ENCODE results near the gene SRCIN1. TPM values are rescaled to one million over a fixed set of nuclear protein-coding genes. Genes with fewer than 3 reads are reported as not detected.

SRCIN1 gene
- polyA plus RNA-seq, 4 donors: 0.45 to 9.6 (median 0.99) TPM

- Histone ChIP-seq H3K4me1 (ENCODE audit: control insufficient read depth in 3 of 3, insufficient read depth in 2 of 3, low read depth in 1 of 3, low read length in 2 of 3) (peaks cover 0 to 29% (median 3%) of the 10 kb centered on the region in 3 donors), H3K27me3 (ENCODE audit: control insufficient read depth in 3 of 3, insufficient read depth in 3 of 3, low read length in 3 of 3) (peaks cover 0 to 15% (median 14%) of the 10 kb centered on the region in 3 donors), H3K36me3 (ENCODE audit: control insufficient read depth in 3 of 3, insufficient read depth in 2 of 3, low read depth in 1 of 3, low read length in 3 of 3) (no peaks in the 10 kb centered on the region), H3K9me3 (ENCODE audit: control insufficient read depth in 2 of 2, insufficient read depth in 1 of 2, low read depth in 1 of 2, low read length in 1 of 2) (no peaks in the 10 kb centered on the region), H3K4me3 (ENCODE audit: low read depth in 1 of 3, low read length in 3 of 3) (no peak overlapping the region), H3K27ac (ENCODE audit: low read depth in 1 of 3, low read length in 2 of 3) (no peak overlapping the region)
- WGBS, 3 donors: 77 to 86% (median 83%) methylated on average over 1 of the region's 1 CpG
- FAIRE-seq (no peak), DNase-seq (no peak)
Measured at GRCh38 chr17:38597375-38597774, 8.4 kb downstream of the SRCIN1 start.

GRCh38 chr17:38596651-38597050 lies 9.1 kb downstream of the SRCIN1 start:
- no peak for FAIRE-seq
- peaks cover 0 to 22% (median 3%) of the 10 kb centered on the region in 3 donors for H3K4me1 ChIP-seq (ENCODE audit: control insufficient read depth in 3 of 3, insufficient read depth in 2 of 3, low read depth in 1 of 3, low read length in 2 of 3)
- no peak for DNase-seq
- H3K27ac ChIP-seq (ENCODE audit: low read depth in 1 of 3, low read length in 2 of 3): no peak overlapping the region
- no peaks in the 10 kb centered on the region for H3K9me3 ChIP-seq (ENCODE audit: control insufficient read depth in 2 of 2, insufficient read depth in 1 of 2, low read depth in 1 of 2, low read length in 1 of 2)
- H3K4me3 ChIP-seq (ENCODE audit: low read depth in 1 of 3, low read length in 3 of 3): no peak overlapping the region
- H3K36me3 ChIP-seq (ENCODE audit: control insufficient read depth in 3 of 3, insufficient read depth in 2 of 3, low read depth in 1 of 3, low read length in 3 of 3): no peaks in the 10 kb centered on the region
- WGBS, 3 donors: 56 to 62% (median 60%) methylated on average over 2 of the region's 2 CpGs
- H3K27me3 ChIP-seq (ENCODE audit: control insufficient read depth in 3 of 3, insufficient read depth in 3 of 3, low read length in 3 of 3): peaks cover 0 to 15% (median 14%) of the 10 kb centered on the region in 3 donors

- Histone ChIP-seq H3K9me3 (ENCODE audit: control insufficient read depth in 2 of 2, insufficient read depth in 1 of 2, low read depth in 1 of 2, low read length in 1 of 2) (no peaks in the 10 kb centered on the region), H3K4me3 (ENCODE audit: low read depth in 1 of 3, low read length in 3 of 3) (no peak overlapping the region), H3K36me3 (ENCODE audit: control insufficient read depth in 3 of 3, insufficient read depth in 2 of 3, low read depth in 1 of 3, low read length in 3 of 3) (no peaks in the 10 kb centered on the region), H3K27ac (ENCODE audit: low read depth in 1 of 3, low read length in 2 of 3) (no peak overlapping the region), H3K27me3 (ENCODE audit: control insufficient read depth in 3 of 3, insufficient read depth in 3 of 3, low read length in 3 of 3) (peaks cover 0 to 14% (median 14%) of the 10 kb centered on the region in 3 donors), H3K4me1 (ENCODE audit: control insufficient read depth in 3 of 3, insufficient read depth in 2 of 3, low read depth in 1 of 3, low read length in 2 of 3) (peaks cover 0 to 16% (median 0%) of the 10 kb centered on the region in 3 donors)
- no peak for FAIRE-seq
- peak in 1 of 2 donors; percentile 24 for DNase-seq
- WGBS, 3 donors: 34 to 66% (median 64%) methylated on average over 9 of the region's 9 CpGs
Measured at GRCh38 chr17:38595892-38596291, 9.9 kb downstream of the SRCIN1 start.

- Histone ChIP-seq H3K27ac (ENCODE audit: low read depth in 1 of 3, low read length in 2 of 3) (no peak overlapping the region), H3K9me3 (ENCODE audit: control insufficient read depth in 2 of 2, insufficient read depth in 1 of 2, low read depth in 1 of 2, low read length in 1 of 2) (no peaks in the 10 kb centered on the region), H3K36me3 (ENCODE audit: control insufficient read depth in 3 of 3, insufficient read depth in 2 of 3, low read depth in 1 of 3, low read length in 3 of 3) (no peaks in the 10 kb centered on the region), H3K27me3 (ENCODE audit: control insufficient read depth in 3 of 3, insufficient read depth in 3 of 3, low read length in 3 of 3) (peaks cover 0 to 14% (median 14%) of the 10 kb centered on the region in 3 donors), H3K4me1 (ENCODE audit: control insufficient read depth in 3 of 3, insufficient read depth in 2 of 3, low read depth in 1 of 3, low read length in 2 of 3) (peaks cover 0 to 7% (median 0%) of the 10 kb centered on the region in 3 donors), H3K4me3 (ENCODE audit: low read depth in 1 of 3, low read length in 3 of 3) (no peak overlapping the region)
- FAIRE-seq: no peak
- 66 to 82% (median 81%) methylated on average over 13 of the region's 13 CpGs for WGBS, 3 donors
- no peak for DNase-seq
Measured at GRCh38 chr17:38594152-38594551, 11.6 kb downstream of the SRCIN1 start.

- no peak overlapping the region for H3K27ac ChIP-seq (ENCODE audit: low read depth in 1 of 3, low read length in 2 of 3)
- H3K4me1 ChIP-seq (ENCODE audit: control insufficient read depth in 3 of 3, insufficient read depth in 2 of 3, low read depth in 1 of 3, low read length in 2 of 3): peaks cover 0 to 7% (median 0%) of the 10 kb centered on the region in 3 donors
- H3K9me3 ChIP-seq (ENCODE audit: control insufficient read depth in 2 of 2, insufficient read depth in 1 of 2, low read depth in 1 of 2, low read length in 1 of 2): no peaks in the 10 kb centered on the region
- H3K4me3 ChIP-seq (ENCODE audit: low read depth in 1 of 3, low read length in 3 of 3): no peak overlapping the region
- DNase-seq (no peak), FAIRE-seq (no peak)
- no peaks in the 10 kb centered on the region for H3K36me3 ChIP-seq (ENCODE audit: control insufficient read depth in 3 of 3, insufficient read depth in 2 of 3, low read depth in 1 of 3, low read length in 3 of 3)
- H3K27me3 ChIP-seq (ENCODE audit: control insufficient read depth in 3 of 3, insufficient read depth in 3 of 3, low read length in 3 of 3): peaks cover 0 to 17% (median 16%) of the 10 kb centered on the region in 3 donors
Measured at GRCh38 chr17:38592487-38592886, 13.3 kb downstream of the SRCIN1 start.

- 55 to 85% (median 74%) methylated on average over 5 of the region's 5 CpGs for WGBS, 3 donors
- DNase-seq (no peak), FAIRE-seq (no peak)
- no peaks in the 10 kb centered on the region for H3K36me3 ChIP-seq (ENCODE audit: control insufficient read depth in 3 of 3, insufficient read depth in 2 of 3, low read depth in 1 of 3, low read length in 3 of 3)
- no peaks in the 10 kb centered on the region for H3K9me3 ChIP-seq (ENCODE audit: control insufficient read depth in 2 of 2, insufficient read depth in 1 of 2, low read depth in 1 of 2, low read length in 1 of 2)
- no peak overlapping the region for H3K4me3 ChIP-seq (ENCODE audit: low read depth in 1 of 3, low read length in 3 of 3)
- H3K4me1 ChIP-seq (ENCODE audit: control insufficient read depth in 3 of 3, insufficient read depth in 2 of 3, low read depth in 1 of 3, low read length in 2 of 3): peaks cover 0 to 7% (median 0%) of the 10 kb centered on the region in 3 donors
- no peak overlapping the region for H3K27ac ChIP-seq (ENCODE audit: low read depth in 1 of 3, low read length in 2 of 3)
- peaks cover 0 to 18% (median 14%) of the 10 kb centered on the region in 3 donors for H3K27me3 ChIP-seq (ENCODE audit: control insufficient read depth in 3 of 3, insufficient read depth in 3 of 3, low read length in 3 of 3)
Measured at GRCh38 chr17:38591759-38592241, 14.0 kb downstream of the SRCIN1 start.

GRCh38 chr17:38590988-38591758 lies 14.6 kb downstream of the SRCIN1 start:
- Histone ChIP-seq H3K4me1 (ENCODE audit: control insufficient read depth in 3 of 3, insufficient read depth in 2 of 3, low read depth in 1 of 3, low read length in 2 of 3) (peaks cover 0 to 6% (median 0%) of the 10 kb centered on the region in 3 donors), H3K36me3 (ENCODE audit: control insufficient read depth in 3 of 3, insufficient read depth in 2 of 3, low read depth in 1 of 3, low read length in 3 of 3) (no peaks in the 10 kb centered on the region), H3K9me3 (ENCODE audit: control insufficient read depth in 2 of 2, insufficient read depth in 1 of 2, low read depth in 1 of 2, low read length in 1 of 2) (no peaks in the 10 kb centered on the region), H3K4me3 (ENCODE audit: low read depth in 1 of 3, low read length in 3 of 3) (no peak overlapping the region), H3K27ac (ENCODE audit: low read depth in 1 of 3, low read length in 2 of 3) (no peak overlapping the region), H3K27me3 (ENCODE audit: control insufficient read depth in 3 of 3, insufficient read depth in 3 of 3, low read length in 3 of 3) (peaks cover 0 to 17% (median 8%) of the 10 kb centered on the region in 3 donors)
- no peak for DNase-seq
- FAIRE-seq: no peak
- WGBS, 3 donors: 71 to 86% (median 75%) methylated on average over 6 of the region's 6 CpGs

GRCh38 chr17:38589462-38590114 lies 16.2 kb downstream of the SRCIN1 start:
- H3K9me3 ChIP-seq (ENCODE audit: control insufficient read depth in 2 of 2, insufficient read depth in 1 of 2, low read depth in 1 of 2, low read length in 1 of 2): no peaks in the 10 kb centered on the region
- H3K4me3 ChIP-seq (ENCODE audit: low read depth in 1 of 3, low read length in 3 of 3): no peak overlapping the region
- 84 to 88% (median 85%) methylated on average over 10 of the region's 10 CpGs for WGBS, 3 donors
- no peaks in the 10 kb centered on the region for H3K36me3 ChIP-seq (ENCODE audit: control insufficient read depth in 3 of 3, insufficient read depth in 2 of 3, low read depth in 1 of 3, low read length in 3 of 3)
- H3K27me3 ChIP-seq (ENCODE audit: control insufficient read depth in 3 of 3, insufficient read depth in 3 of 3, low read length in 3 of 3): peaks cover 0 to 17% (median 12%) of the 10 kb centered on the region in 3 donors
- H3K4me1 ChIP-seq (ENCODE audit: control insufficient read depth in 3 of 3, insufficient read depth in 2 of 3, low read depth in 1 of 3, low read length in 2 of 3): peaks cover 0 to 9% (median 0%) of the 10 kb centered on the region in 3 donors
- no peak overlapping the region for H3K27ac ChIP-seq (ENCODE audit: low read depth in 1 of 3, low read length in 2 of 3)
- DNase-seq: no peak
- no peak for FAIRE-seq
